Adrenal gland (tissue), 5 donors: ENCODE data around the gene CDKAL1.

Source experiments
- CTCF ChIP-seq, 6 experiments: fragments of 450-650 bp in 4 of 6; fragments of 200-600 bp in 2 of 6; sonication (generic) in 1 of 6; IDR thresholded peaks; 1 replicate in 5 of 6; 2 replicates in 1 of 6; pipeline versions ENCODE4 v1.5.1 to v1.8.0; 2016 to 2021; ENCODE audit warnings: antibody characterized with exemption in 6 of 6, mild to moderate bottlenecking in 2 of 6, moderate library complexity in 1 of 6
- POLR2A ChIP-seq, 2 donors: fragments of 450-650 bp; IDR thresholded peaks; one replicate each; pipeline ENCODE4 v1.6.1; 2017; ENCODE audit warnings: antibody characterized with exemption in 2 of 2, mild to moderate bottlenecking in 2 of 2, moderate library complexity in 1 of 2
- donor health status: DM: no; HTN: no; CAD: no.

GRCh38 chr6:20866036-20866435 is 331.8 kb downstream of the CDKAL1 start:
- TF ChIP-seq CTCF (IDR thresholded peaks at IDR 0.05) (no peak), POLR2A (IDR thresholded peaks at IDR 0.05) (no peak)
